HEK293 (cell line): ENCODE measurements around the gene CRABP2.

Source experiments
- CTCF ChIP-seq: fragments of 450-650 bp; formaldehyde crosslinking; IDR thresholded peaks from 2 replicates; pipeline ENCODE4 v1.5.1; 2016; ENCODE audit warnings: missing biosample characterization, missing genetic modification characterization
- GLIS2 ChIP-seq: fragments of 450-650 bp; formaldehyde crosslinking; IDR thresholded peaks from 2 replicates; pipeline ENCODE4 v1.5.1; 2016; ENCODE audit warnings: missing biosample characterization, missing genetic modification characterization
- HOXA7 ChIP-seq: sonication (generic); formaldehyde crosslinking; IDR thresholded peaks from 2 replicates; pipeline ENCODE4 v1.8.1; 2022; ENCODE audit warnings: missing genetic modification reagents, borderline replicate concordance
- MEIS1 ChIP-seq: sonication (generic); formaldehyde crosslinking; IDR thresholded peaks from 2 replicates; pipeline ENCODE4 v1.8.1; 2022; ENCODE audit warnings: missing genetic modification reagents, mild to moderate bottlenecking, borderline replicate concordance
- PATZ1 ChIP-seq: fragments of 450-650 bp; formaldehyde crosslinking; IDR thresholded peaks from 2 replicates; pipeline ENCODE4 v1.5.1; 2016; ENCODE audit warnings: missing biosample characterization, missing genetic modification characterization
- PRDM1 ChIP-seq: fragments of 450-650 bp; formaldehyde crosslinking; IDR thresholded peaks from 2 replicates; pipeline ENCODE4; 2016; ENCODE audit warnings: missing biosample characterization, missing genetic modification characterization
- PRDM2 ChIP-seq: fragments of 450-650 bp; formaldehyde crosslinking; IDR thresholded peaks from 2 replicates; pipeline ENCODE4 v1.5.1; 2016; ENCODE audit warnings: missing biosample characterization, missing genetic modification characterization, borderline replicate concordance
- SCRT1 ChIP-seq: fragments of 450-650 bp; formaldehyde crosslinking; IDR thresholded peaks from 2 replicates; pipeline ENCODE4 v1.5.1; 2016; ENCODE audit warnings: missing biosample characterization, missing genetic modification characterization, borderline replicate concordance
- SETDB1 ChIP-seq: IDR thresholded peaks from one replicate; pipeline ENCODE4 v1.6.1; 2017; ENCODE audit warnings: mild to moderate bottlenecking, low read length, moderate library complexity, mixed read lengths; ENCODE audit not compliant: insufficient read length
- WT1 ChIP-seq: fragments of 450-650 bp; formaldehyde crosslinking; IDR thresholded peaks from 2 replicates; pipeline ENCODE4 v1.5.1; 2016; ENCODE audit warnings: missing biosample characterization, missing genetic modification characterization
- ZBTB17 ChIP-seq: fragments of 450-650 bp; formaldehyde crosslinking; IDR thresholded peaks from 2 replicates; pipeline ENCODE4 v1.5.1; 2016; ENCODE audit warnings: missing biosample characterization, missing genetic modification characterization
- ZBTB6 ChIP-seq: fragments of 450-650 bp; formaldehyde crosslinking; IDR thresholded peaks from 2 replicates; pipeline ENCODE4 v1.5.1; 2017; ENCODE audit warnings: missing biosample characterization, missing genetic modification characterization
- ZEB2 ChIP-seq: fragments of 450-650 bp; formaldehyde crosslinking; IDR thresholded peaks from 2 replicates; pipeline ENCODE4 v1.5.1; 2016; ENCODE audit warnings: missing biosample characterization, missing genetic modification characterization
- ZNF280C ChIP-seq: fragments of 450-650 bp; formaldehyde crosslinking; IDR thresholded peaks from 2 replicates; pipeline ENCODE4 v1.5.1; 2016; ENCODE audit warnings: missing biosample characterization, missing genetic modification characterization
- ZNF292 ChIP-seq: fragments of 450-650 bp; formaldehyde crosslinking; IDR thresholded peaks from 2 replicates; pipeline ENCODE4 v1.5.1; 2016; ENCODE audit warnings: low read depth, missing biosample characterization, missing genetic modification characterization, borderline replicate concordance
- ZNF324 ChIP-seq: fragments of 450-650 bp; formaldehyde crosslinking; IDR thresholded peaks from 2 replicates; pipeline ENCODE4 v1.5.1; 2016; ENCODE audit warnings: missing biosample characterization, missing genetic modification characterization
- ZNF341 ChIP-seq: fragments of 450-650 bp; formaldehyde crosslinking; IDR thresholded peaks from 2 replicates; pipeline ENCODE4; 2016; ENCODE audit warnings: low read depth, missing biosample characterization, missing genetic modification characterization
- ZNF362 ChIP-seq: fragments of 450-650 bp; formaldehyde crosslinking; IDR thresholded peaks from 2 replicates; pipeline ENCODE4 v1.5.1; 2016; ENCODE audit warnings: missing biosample characterization, missing genetic modification characterization
- ZNF394 ChIP-seq: fragments of 450-650 bp; formaldehyde crosslinking; IDR thresholded peaks from 2 replicates; pipeline ENCODE4 v1.5.1; 2016; ENCODE audit warnings: missing biosample characterization, missing genetic modification characterization, mild to moderate bottlenecking, moderate library complexity, borderline replicate concordance
- ZNF473 ChIP-seq: fragments of 450-650 bp; formaldehyde crosslinking; IDR thresholded peaks from 2 replicates; pipeline ENCODE4 v1.5.1; 2017; ENCODE audit warnings: missing biosample characterization, missing genetic modification characterization
- ZNF510 ChIP-seq: fragments of 450-650 bp; formaldehyde crosslinking; IDR thresholded peaks from 2 replicates; pipeline ENCODE4 v1.5.1; 2018; ENCODE audit warnings: mild to moderate bottlenecking, missing genetic modification characterization, missing biosample characterization; ENCODE audit not compliant: insufficient replicate concordance
- ZNF529 ChIP-seq: fragments of 450-650 bp; formaldehyde crosslinking; IDR thresholded peaks from 2 replicates; pipeline ENCODE4 v1.5.1; 2017; ENCODE audit warnings: missing genetic modification characterization, missing biosample characterization; ENCODE audit not compliant: insufficient replicate concordance
- ZNF624 ChIP-seq: fragments of 450-650 bp; formaldehyde crosslinking; IDR thresholded peaks from 2 replicates; pipeline ENCODE4 v1.5.1; 2017; ENCODE audit warnings: missing biosample characterization, missing genetic modification characterization
- ZNF701 ChIP-seq: fragments of 450-650 bp; formaldehyde crosslinking; IDR thresholded peaks from 2 replicates; pipeline ENCODE4 v1.5.1; 2016; ENCODE audit warnings: missing biosample characterization, missing genetic modification characterization
- ZXDB ChIP-seq: fragments of 450-650 bp; formaldehyde crosslinking; IDR thresholded peaks from 2 replicates; pipeline ENCODE4 v1.5.1; 2016; ENCODE audit warnings: missing biosample characterization, missing genetic modification characterization

The CRABP2 gene

GRCh38 chr1:156657741-156658319, 47.6 kb downstream of the CRABP2 start (continued):
- no peak for TF ChIP-seq ZNF280C
- peak; percentile 34; the same call in 1 of the 2 replicates for TF ChIP-seq PRDM1
- TF ChIP-seq SETDB1, result no peak
- peak; percentile 62 for TF ChIP-seq PATZ1
- no peak for TF ChIP-seq ZNF529 (tag by site-specific recombination)
- no peak for TF ChIP-seq ZNF701 (tag by site-specific recombination)
- TF ChIP-seq ZEB2 (tag by site-specific recombination), result peak; percentile 49; the same call in 1 of the 2 replicates
- peak; percentile 23; the same call in 1 of the 2 replicates for TF ChIP-seq ZBTB17 (tag by site-specific recombination)
- TF ChIP-seq WT1 (tag by site-specific recombination), result 0 out of 2 replicates have a peak, but pooled peaks have one; percentile 27
- no peak for TF ChIP-seq ZNF510 (tag by site-specific recombination)
- no peak for TF ChIP-seq ZNF394 (tag by site-specific recombination)
- 0 out of 2 replicates have a peak, but pooled peaks have one; percentile 8 for TF ChIP-seq PRDM2 (tag by site-specific recombination)
- no peak for TF ChIP-seq ZNF341 (tag by site-specific recombination)
- TF ChIP-seq ZNF292 (tag by site-specific recombination), result no peak
- TF ChIP-seq HOXA7, result no peak
- no peak for TF ChIP-seq ZNF624
- no peak; the same call in 1 of the 2 replicates for TF ChIP-seq CTCF (tag by site-specific recombination)
- no peak for TF ChIP-seq MEIS1 (CRISPR knock-in tag)
- TF ChIP-seq ZXDB (tag by site-specific recombination), result 0 out of 2 replicates have a peak, but pooled peaks have one; percentile 5
- TF ChIP-seq ZBTB6 (tag by site-specific recombination), result no peak
- no peak for TF ChIP-seq ZNF473 (tag by site-specific recombination)
- TF ChIP-seq ZNF362 (tag by site-specific recombination), result no peak
- no peak for TF ChIP-seq GLIS2 (tag by site-specific recombination)
- TF ChIP-seq ZNF324 (tag by site-specific recombination), result no peak
- TF ChIP-seq SCRT1, result no peak
